Osteoblast (primary cell): Measurements from ENCODE around the gene PDIA4. TPM values are rescaled to one million over a fixed set of nuclear protein-coding genes. Genes with fewer than 3 reads are reported as not detected.

Source experiments
- DNase-seq: peaks from one replicate; pipeline ENCODE4 v3.0.0; 2011; ENCODE audit warnings: low spot score, mixed read lengths; ENCODE audit not compliant: insufficient read length; ENCODE audit errors: missing footprints
- H2AFZ ChIP-seq: 2 replicates; pipeline ENCODE4 v1.6.0; 2011; ENCODE audit warnings: mild to moderate bottlenecking, low read length
- H3K27ac ChIP-seq: 2 replicates; pipeline ENCODE4 v1.5.1; 2011; ENCODE audit warnings: mild to moderate bottlenecking, low read depth, low read length, moderate library complexity
- H3K27me3 ChIP-seq: 2 replicates; pipeline ENCODE4 v1.6.0; 2012; ENCODE audit warnings: mild to moderate bottlenecking, control low read depth, inconsistent platforms, low read length, moderate library complexity; ENCODE audit not compliant: insufficient read depth
- H3K36me3 ChIP-seq: 2 replicates; pipeline ENCODE4 v1.5.1; 2011; ENCODE audit warnings: mild to moderate bottlenecking, low read length, control low read depth, moderate library complexity; ENCODE audit not compliant: insufficient read depth
- H3K4me1 ChIP-seq: 2 replicates; pipeline ENCODE4 v1.5.1; 2011; ENCODE audit warnings: mild to moderate bottlenecking, low read length, control low read depth, moderate library complexity; ENCODE audit not compliant: insufficient read depth
- H3K4me2 ChIP-seq: 2 replicates; pipeline ENCODE4 v1.6.0; 2011; ENCODE audit warnings: mild to moderate bottlenecking, low read length; ENCODE audit not compliant: insufficient read depth
- H3K4me3 ChIP-seq: fragments of 200-600 bp; sonication (generic); 3 replicates; pipeline ENCODE4 v1.5.1; 2012; ENCODE audit warnings: mild to moderate bottlenecking, low read length, inconsistent platforms; ENCODE audit not compliant: insufficient read depth
- H3K79me2 ChIP-seq: 2 replicates; pipeline ENCODE4 v1.6.0; 2012; ENCODE audit warnings: mild to moderate bottlenecking, low read length, control low read depth, inconsistent platforms; ENCODE audit not compliant: insufficient read depth
- H3K9me3 ChIP-seq: 2 replicates; pipeline ENCODE4 v1.5.1; 2011; ENCODE audit warnings: low read depth, low read length, control low read depth
- H4K20me1 ChIP-seq: 2 replicates; pipeline ENCODE4 v1.6.0; 2012; ENCODE audit warnings: mild to moderate bottlenecking, low read length, control low read depth; ENCODE audit not compliant: insufficient read depth
- CTCF ChIP-seq: IDR thresholded peaks from 2 replicates; pipeline ENCODE4 v1.5.1; 2011; ENCODE audit warnings: mild to moderate bottlenecking, low read depth, low read length, moderate library complexity; ENCODE audit errors: extremely low read depth
- total RNA-seq: library from RNA; depleted of rRNA; stranded (reverse); fragments of >200 nt; gene quantifications from 2 replicates; pipeline ENCODE4 v1.2.3, GENCODE V29; 2012

PDIA4 gene
- total RNA-seq, 1 donor: 220 TPM

DNA sequence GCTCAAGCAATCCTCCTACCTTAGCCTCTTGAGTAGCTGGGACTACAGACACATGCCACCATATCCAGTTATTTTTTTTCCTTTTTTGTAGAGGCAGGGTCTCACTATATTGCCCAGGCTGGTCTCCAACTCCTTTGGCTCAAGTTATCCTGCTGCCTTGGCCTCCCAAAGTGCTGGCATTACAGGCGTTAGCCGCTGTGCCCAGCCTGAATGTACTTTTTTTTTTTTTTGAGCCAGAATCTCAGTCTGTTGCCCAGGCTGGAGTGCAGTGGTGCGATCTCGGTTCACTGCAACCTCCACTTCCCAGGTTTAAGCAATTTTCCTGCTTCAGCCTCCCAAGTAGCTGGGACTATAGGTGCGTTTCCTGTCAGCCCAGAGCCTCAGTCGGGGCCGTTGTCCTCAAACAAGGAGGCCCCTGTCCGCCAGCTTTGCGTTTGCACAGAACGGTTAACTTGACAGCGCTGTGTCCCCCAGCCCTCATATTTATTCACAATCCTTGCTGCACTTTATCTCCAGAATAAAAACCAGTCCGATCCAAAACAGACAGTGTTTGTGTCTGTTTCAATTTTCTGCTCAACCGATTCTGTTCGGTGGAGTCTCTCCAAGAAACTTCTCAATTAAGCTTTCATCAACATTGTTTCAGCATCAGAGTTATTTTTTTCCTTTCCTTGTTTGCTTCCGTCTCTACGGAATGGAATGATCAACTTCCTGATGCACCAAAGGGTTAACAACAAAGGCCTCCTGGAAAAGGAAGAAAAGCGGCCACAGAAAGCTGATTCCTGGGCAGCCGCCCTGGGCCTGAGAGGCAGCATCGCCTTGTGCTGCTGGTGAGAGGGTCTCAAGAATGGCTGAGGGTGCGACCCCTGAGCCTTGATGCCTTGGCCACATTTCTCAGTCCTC lies 64.5 kb downstream of the PDIA4 start:
- Histone ChIP-seq H3K4me2 (peak overlapping the region; percentile 87), H2AFZ (peak overlapping the region; percentile 97), H3K27ac (peak overlapping the region; percentile 19), H3K4me3 (peak overlapping the region; percentile 80), H3K9me3 (no peaks in the 10 kb centered on the region), H4K20me1 (no peaks in the 10 kb centered on the region), H3K27me3 (no peaks in the 10 kb centered on the region), H3K79me2 (no peaks in the 10 kb centered on the region), H3K36me3 (no peaks in the 10 kb centered on the region), H3K4me1 (peaks cover 7% of the 10 kb centered on the region)
- no peak for TF ChIP-seq CTCF
- no peak for DNase-seq

- H3K4me1 ChIP-seq: peaks cover 7% of the 10 kb centered on the region
- H2AFZ ChIP-seq: peak overlapping the region; percentile 97
- H3K4me3 ChIP-seq: peak overlapping the region; percentile 80
- H3K9me3 ChIP-seq: no peaks in the 10 kb centered on the region
- no peaks in the 10 kb centered on the region for H3K79me2 ChIP-seq
- peak overlapping the region; percentile 85 for H3K27ac ChIP-seq
- TF ChIP-seq CTCF: peak; percentile 92
- H3K27me3 ChIP-seq: no peaks in the 10 kb centered on the region
- H3K36me3 ChIP-seq: no peaks in the 10 kb centered on the region
- peak overlapping the region; percentile 87 for H3K4me2 ChIP-seq
- DNase-seq: peak; percentile 74
- no peaks in the 10 kb centered on the region for H4K20me1 ChIP-seq
These were observed 65.3 kb downstream of the PDIA4 start for GRCh38 chr7:148962823-148963582.

- no peak for DNase-seq
- peaks cover 7% of the 10 kb centered on the region for H3K4me1 ChIP-seq
- no peak overlapping the region for H3K27ac ChIP-seq
- TF ChIP-seq CTCF: no peak
- H3K36me3 ChIP-seq: no peaks in the 10 kb centered on the region
- no peaks in the 10 kb centered on the region for H4K20me1 ChIP-seq
- no peaks in the 10 kb centered on the region for H3K9me3 ChIP-seq
- peak overlapping the region; percentile 87 for H3K4me2 ChIP-seq
- no peaks in the 10 kb centered on the region for H3K79me2 ChIP-seq
- H3K27me3 ChIP-seq: no peaks in the 10 kb centered on the region
- peak overlapping the region; percentile 80 for H3K4me3 ChIP-seq
- peak overlapping the region; percentile 85 for H2AFZ ChIP-seq
These were observed 65.9 kb downstream of the PDIA4 start for GRCh38 chr7:148962440-148962822.

- peaks cover 7% of the 10 kb centered on the region for H3K4me1 ChIP-seq
- no peak for TF ChIP-seq CTCF
- no peak overlapping the region for H3K4me3 ChIP-seq
- no peaks in the 10 kb centered on the region for H3K9me3 ChIP-seq
- H3K27me3 ChIP-seq: no peaks in the 10 kb centered on the region
- DNase-seq: no peak
- no peaks in the 10 kb centered on the region for H3K79me2 ChIP-seq
- no peaks in the 10 kb centered on the region for H3K36me3 ChIP-seq
- H4K20me1 ChIP-seq: no peaks in the 10 kb centered on the region
- H3K4me2 ChIP-seq: no peak overlapping the region
- H2AFZ ChIP-seq: no peak overlapping the region
- H3K27ac ChIP-seq: no peak overlapping the region
These were observed 68.6 kb downstream of the PDIA4 start for GRCh38 chr7:148959726-148960125.
